HG03060 (cell line): ENCODE measurements around the gene POLR1C.
"Not testable (repeated sequence)": the region's sequence is repeated elsewhere in the genome, so short reads cannot be mapped to it uniquely, and the experiment has no call there.

Experiments used
- ATAC-seq: cut with Tn5 transposase; IDR thresholded peaks from one replicate; pipeline ENCODE4 v1.9.1; 2021; ENCODE audit warnings: low read depth, moderate number of reproducible peaks; ENCODE audit not compliant: unreplicated experiment

Gene POLR1C

GRCh38 chr6:43516697-43517504 is at the start of gene POLR1C, which contains the start of gene YIPF3:
Gene POLR1C, plus strand, starts transcription at chr6:43517089. Its CDS starts 21 bp downstream, at chr6:43517110.
Gene YIPF3, minus strand, starts transcription at chr6:43516926. Its CDS starts 119 bp downstream, at chr6:43516807.
- no peak for ATAC-seq

GRCh38 chr6:43467265-43467664 is 49.6 kb upstream of the POLR1C start:
- not testable (repeated sequence) for ATAC-seq

- no peak for ATAC-seq
Measured at GRCh38 chr6:43467752-43468151, 49.1 kb upstream of the POLR1C start.

DNA sequence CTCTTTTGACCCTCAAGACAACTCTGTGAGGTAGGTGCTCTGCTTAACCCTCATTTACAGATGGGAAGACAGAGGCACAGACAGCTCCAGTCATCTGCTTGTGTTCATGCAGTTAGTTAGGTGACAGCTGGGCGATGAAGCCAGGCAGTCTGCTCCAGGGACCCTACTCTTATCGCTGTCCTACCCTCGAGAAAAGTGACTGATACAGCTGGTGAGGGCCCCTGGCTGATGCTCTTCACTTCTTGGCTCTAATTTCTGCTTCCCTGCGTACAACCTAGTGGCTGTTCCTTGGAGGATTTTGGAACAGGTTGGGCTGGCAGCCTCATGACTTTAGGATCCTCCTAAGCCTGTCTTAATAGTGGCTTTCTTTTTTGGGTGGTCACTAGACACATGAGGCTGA is 48.6 kb upstream of the POLR1C start:
- ATAC-seq: no peak

DNA sequence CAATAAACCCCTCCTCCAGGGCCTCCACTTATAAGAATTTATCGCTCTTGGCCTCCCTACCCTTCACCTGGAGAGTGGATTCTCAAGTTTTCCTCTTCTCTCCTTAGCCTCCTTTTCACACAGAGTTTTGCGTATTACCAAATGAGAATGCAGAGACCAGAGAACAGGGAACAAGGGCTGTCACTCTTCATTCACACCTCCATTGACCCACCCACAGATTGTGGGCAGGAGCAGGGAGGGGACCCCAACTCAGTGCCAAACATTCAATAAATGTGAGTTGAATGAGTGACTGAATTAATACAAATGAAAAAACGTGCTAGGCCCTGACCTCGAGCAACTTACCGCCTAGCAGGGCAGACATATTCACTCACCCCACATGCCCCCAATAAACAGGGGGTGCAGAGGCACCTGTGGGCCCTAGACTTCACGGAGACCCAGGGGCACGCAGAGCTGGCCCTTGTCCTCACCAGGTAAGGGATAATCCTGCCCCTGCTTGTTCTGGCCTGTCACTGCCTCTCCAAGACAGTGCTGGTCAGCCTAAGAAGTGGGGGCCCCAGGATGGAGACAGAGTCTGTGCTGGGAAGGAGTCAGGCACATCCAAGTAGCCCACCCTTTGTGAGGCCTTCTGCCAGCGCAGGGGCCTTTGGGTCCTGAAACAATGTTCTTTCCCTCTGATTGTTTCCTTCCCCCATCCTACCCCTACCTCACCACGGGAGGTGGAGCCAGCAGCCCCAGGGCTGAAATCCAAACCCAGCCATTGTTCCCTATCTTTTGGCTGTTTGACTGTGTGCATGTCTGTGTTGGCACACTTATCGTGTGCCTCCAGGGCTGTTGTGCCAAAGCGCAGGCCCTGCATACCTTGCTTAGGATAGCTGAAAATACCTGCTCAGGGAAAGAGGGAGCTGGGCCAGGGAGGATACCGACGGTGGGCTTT is 47.9 kb upstream of the POLR1C start:
- no peak for ATAC-seq

GRCh38 chr6:43469947-43470346 is 46.9 kb upstream of the POLR1C start:
- no peak for ATAC-seq

DNA sequence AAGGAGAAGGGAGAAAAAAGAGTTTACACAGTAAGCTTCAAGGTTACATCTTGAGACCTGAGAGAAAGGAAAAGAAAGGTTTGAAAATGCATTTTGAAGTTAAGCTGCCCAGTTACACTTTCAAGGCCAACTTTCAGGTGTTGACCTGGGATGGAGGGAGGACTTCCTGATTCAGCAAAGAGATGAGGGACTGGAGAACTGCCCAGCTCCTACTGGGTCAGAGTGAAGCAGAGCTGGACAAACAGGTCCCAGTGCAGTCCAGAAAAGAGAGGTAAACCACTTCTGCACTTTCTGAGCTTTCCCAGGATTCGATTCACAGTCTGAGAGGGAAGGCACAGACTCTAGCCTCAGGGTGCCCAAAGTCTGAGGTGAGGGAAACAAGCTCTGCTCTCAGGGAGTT is 45.5 kb upstream of the POLR1C start:
- ATAC-seq: no peak

GRCh38 chr6:43472515-43472914 is 44.4 kb upstream of the POLR1C start:
- ATAC-seq: no peak

GRCh38 chr6:43475516-43475915 is 41.4 kb upstream of the POLR1C start:
- no peak for ATAC-seq

GRCh38 chr6:43476746-43477145 is 40.1 kb upstream of the POLR1C start:
- ATAC-seq: no peak

- ATAC-seq: no peak
Measured at GRCh38 chr6:43477235-43478007, 39.5 kb upstream of the POLR1C start, which contains the start of gene TJAP1. Gene TJAP1, plus strand, starts transcription at chr6:43477570. Its CDS starts 21,432 bp downstream, at chr6:43499002.

GRCh38 chr6:43478008-43478372 is 38.9 kb upstream of the POLR1C start:
- ATAC-seq: no peak

DNA sequence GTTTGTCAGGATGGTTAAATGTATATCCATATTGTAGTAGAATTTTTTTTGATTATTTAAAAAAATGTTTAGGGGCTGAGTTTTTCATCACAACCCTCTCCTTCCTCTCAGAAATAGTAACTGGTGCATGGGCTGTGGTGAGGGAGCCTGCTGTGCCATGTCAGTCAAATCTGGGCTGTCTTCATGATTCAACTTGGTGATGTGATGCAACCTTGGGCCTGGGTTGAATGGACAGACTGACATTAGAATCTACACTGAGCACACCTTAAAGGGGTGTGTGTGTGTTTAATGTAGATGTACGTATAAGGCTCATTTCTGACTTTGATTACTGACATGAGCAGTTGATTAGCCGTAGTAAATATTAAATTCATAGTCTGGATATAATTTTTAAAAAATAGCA is 35.8 kb upstream of the POLR1C start:
- no peak for ATAC-seq

DNA sequence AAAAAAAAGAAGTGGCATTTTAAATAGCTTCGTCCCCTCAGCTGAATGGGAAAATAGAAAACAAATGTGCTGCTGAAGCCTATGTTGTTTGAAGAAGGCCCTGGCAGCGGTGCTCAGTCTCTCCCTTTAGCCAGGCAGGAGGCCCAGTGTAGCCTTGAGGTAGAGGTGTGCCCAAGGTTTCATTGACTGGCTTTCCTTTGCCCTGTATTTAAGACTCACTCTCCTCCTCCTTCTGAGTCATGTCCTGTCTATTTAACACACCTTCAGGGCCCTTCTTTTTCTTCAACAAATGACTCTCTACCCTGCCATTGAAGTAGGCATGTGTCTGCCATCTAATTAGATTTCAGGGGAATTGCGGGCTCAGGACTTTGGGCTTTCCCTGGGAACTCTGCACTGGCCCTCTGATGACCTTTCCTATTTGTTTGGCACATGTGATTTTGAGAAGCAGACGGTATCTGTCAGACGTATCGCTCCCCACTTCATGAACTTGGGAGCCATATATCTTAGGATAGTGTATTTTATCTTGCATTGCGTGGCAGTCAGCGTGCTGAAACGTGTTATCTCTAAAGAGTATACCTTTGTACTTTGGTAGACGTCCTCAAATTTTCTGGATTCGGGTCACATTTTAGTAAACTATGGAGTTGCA is 35.2 kb upstream of the POLR1C start:
- ATAC-seq: no peak

DNA sequence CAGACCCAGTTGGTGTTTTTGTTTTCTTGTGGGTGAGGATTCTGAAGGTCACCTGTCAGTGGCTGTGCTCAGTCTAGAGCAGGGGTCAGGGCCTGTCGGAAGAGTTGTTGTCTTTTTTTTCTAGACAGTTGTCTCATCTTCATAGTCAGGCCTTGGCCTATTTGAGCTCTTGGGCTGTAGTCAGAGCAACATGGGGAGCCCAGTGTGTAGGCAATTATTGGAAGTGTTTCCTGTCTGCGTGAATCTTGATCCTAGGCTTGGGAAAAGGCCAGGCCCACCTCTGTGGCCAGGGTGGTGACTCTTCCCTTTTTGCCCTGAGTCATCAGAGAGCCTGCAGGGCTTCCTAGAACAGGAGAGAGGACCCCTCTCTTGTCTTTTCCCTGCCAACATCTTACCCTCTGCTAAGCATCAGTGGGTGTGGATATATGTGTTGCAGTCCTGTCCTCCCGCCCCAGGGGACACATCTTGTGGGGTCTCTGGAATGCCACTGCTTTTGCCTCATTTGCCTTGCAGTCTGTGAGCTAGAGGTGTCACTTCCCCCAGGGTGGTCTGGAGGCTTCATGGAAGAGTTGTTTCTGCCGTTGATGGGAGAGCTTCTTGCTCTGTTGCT is 28.1 kb upstream of the POLR1C start:
- no peak for ATAC-seq

GRCh38 chr6:43489277-43490072 is 27.4 kb upstream of the POLR1C start:
- no peak for ATAC-seq

- ATAC-seq: no peak
Measured at GRCh38 chr6:43490523-43490939, 26.4 kb upstream of the POLR1C start.

DNA sequence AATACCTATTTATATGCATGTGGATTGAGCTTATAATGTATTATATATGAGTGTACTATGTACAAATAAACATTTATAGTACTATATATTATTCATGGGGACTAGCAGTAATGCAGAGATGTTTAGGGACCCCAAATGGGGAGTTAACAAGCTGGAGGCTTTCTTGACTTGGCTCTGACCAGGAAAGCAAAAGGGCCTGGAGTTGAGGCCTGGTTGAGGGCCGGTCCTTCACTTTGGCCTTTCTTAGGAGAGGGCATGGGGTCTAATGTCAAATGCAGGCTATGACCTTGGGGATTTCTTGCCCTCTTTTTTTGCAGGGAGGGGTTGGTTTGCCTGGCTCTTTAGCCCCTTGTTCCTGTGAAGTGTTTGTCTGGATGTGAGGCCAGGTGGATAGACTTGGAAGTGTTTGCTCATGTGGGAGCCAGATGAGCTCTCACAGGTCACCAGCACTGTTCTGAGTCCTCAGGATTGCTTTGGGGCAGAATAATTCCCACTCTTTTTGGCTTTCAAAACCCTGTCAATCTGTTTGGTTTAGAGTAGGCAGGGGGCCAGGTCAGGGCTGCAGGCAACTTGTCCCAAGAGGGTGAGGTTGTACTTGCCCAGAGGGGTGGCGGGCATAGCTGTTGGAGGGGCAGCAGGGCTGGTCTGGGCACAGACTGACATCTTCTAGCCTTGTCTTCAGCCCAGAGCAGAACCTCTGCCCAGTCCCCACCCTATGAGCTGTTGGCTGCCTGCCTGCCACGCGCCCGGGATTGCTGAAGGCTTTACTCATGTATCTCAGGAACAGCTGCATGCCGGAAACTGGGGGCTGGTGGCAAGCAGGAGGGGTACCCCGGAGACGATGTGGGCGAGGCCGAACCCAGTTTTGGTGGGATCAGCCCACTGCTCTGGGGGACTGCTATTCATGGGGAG is 24.9 kb upstream of the POLR1C start:
- no peak for ATAC-seq
